Measurements from ENCODE around the gene PCSK9. TPM values are rescaled to one million over a fixed set of nuclear protein-coding genes. Genes with fewer than 3 reads are reported as not detected.

The PCSK9 gene
- polyA plus RNA-seq, 2 of the 4 experiments (the other 2 are of a cell fraction): 1.7 to 7.3 TPM

DNA sequence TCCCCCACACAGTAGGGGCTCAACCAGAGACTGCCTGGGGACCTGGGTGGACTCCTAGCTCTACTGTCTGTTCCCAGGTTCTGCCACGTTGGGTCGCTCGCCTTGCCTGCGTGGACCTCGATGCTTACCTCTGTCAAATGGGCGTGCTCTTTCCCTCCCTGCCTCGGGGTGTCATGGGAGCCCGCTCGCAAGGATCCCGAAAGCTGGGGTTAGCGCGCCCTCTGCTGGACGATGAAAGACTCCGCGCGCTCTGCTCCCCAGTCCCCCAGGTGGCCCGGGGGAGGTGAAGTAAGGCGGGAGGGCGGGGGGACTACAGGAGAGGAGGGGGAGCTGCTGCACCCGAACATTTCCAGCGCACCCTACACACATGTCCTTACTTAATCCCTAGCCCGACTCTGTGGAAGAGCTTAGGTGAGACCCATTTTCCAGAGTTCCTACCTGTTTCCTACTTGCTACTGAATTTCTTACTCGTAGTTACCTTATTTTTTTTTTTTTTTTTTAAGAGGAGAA lies 42.9 kb upstream of the PCSK9 start:
- TF ChIP-seq SMC3 (IDR thresholded peaks at IDR 0.05): peak; percentile 94
- TF ChIP-seq, protein P1, sequence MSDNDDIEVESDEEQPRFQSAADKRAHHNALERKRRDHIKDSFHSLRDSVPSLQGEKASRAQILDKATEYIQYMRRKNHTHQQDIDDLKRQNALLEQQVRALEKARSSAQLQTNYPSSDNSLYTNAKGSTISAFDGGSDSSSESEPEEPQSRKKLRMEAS (IDR thresholded peaks at IDR 0.05): peak; percentile 71
- TF ChIP-seq, protein P2, sequence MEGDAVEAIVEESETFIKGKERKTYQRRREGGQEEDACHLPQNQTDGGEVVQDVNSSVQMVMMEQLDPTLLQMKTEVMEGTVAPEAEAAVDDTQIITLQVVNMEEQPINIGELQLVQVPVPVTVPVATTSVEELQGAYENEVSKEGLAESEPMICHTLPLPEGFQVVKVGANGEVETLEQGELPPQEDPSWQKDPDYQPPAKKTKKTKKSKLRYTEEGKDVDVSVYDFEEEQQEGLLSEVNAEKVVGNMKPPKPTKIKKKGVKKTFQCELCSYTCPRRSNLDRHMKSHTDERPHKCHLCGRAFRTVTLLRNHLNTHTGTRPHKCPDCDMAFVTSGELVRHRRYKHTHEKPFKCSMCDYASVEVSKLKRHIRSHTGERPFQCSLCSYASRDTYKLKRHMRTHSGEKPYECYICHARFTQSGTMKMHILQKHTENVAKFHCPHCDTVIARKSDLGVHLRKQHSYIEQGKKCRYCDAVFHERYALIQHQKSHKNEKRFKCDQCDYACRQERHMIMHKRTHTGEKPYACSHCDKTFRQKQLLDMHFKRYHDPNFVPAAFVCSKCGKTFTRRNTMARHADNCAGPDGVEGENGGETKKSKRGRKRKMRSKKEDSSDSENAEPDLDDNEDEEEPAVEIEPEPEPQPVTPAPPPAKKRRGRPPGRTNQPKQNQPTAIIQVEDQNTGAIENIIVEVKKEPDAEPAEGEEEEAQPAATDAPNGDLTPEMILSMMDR (IDR thresholded peaks at IDR 0.05): peak; percentile 69
- TF ChIP-seq RAD21 (conservative IDR thresholded peaks at IDR 0.05 in 1 of 2, IDR thresholded peaks at IDR 0.05 in 1 of 2): peak; percentile 87 to 92
- no peak for TF ChIP-seq MAFK (IDR thresholded peaks at IDR 0.05; ENCODE audit: partially characterized antibody)
- TF ChIP-seq, protein P3, sequence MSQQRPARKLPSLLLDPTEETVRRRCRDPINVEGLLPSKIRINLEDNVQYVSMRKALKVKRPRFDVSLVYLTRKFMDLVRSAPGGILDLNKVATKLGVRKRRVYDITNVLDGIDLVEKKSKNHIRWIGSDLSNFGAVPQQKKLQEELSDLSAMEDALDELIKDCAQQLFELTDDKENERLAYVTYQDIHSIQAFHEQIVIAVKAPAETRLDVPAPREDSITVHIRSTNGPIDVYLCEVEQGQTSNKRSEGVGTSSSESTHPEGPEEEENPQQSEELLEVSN (IDR thresholded peaks at IDR 0.05; ENCODE audit: borderline replicate concordance, low read depth): peak; percentile 79
- TF ChIP-seq MAZ (IDR thresholded peaks at IDR 0.05; ENCODE audit: borderline replicate concordance, low read depth, low read length): 0 out of 2 replicates have a peak, but pooled peaks have one; percentile 48
- no peak for TF ChIP-seq FOSB (CRISPR knock-in tag; IDR thresholded peaks at IDR 0.05)
- TF ChIP-seq KDM1A (IDR thresholded peaks at IDR 0.05; ENCODE audit: low read depth): 0 out of 2 replicates have a peak, but pooled peaks have one; percentile 48
- TF ChIP-seq RCOR1 (IDR thresholded peaks at IDR 0.05; ENCODE audit: low read depth, low read length): no peak
- 2% methylated on average over 8 of the region's 23 CpGs for whole genome bisulfite sequencing (ENCODE audit: missing lambda C conversion rate)
- Histone ChIP-seq H3K4me3 (no peak overlapping the region), H3K4me1 (0 out of 3 replicates have a peak, but pooled peaks cover 4% of the 10 kb centered on the region), H3K9me3 (no peaks in the 10 kb centered on the region), H3K27ac (0 out of 6 replicates have a peak overlapping the region, but pooled peaks of 1 of the 2 experiments have one; percentile 50), H3K4me2 (peak overlapping the region; percentile 57)
- peak; percentile 80 to 95; a peak in 5 of 6 replicates for ATAC-seq
- CTCF ChIA-PET: interaction anchor here (0.6 to 20.8 kb wide), 28 partner anchors 9 to 1825 kb away, joined by 3 to 451 read pairs (median 5); no protein-coding TSS in a partner anchor
- POLR2A ChIA-PET: interaction anchor here (1.0 to 1.4 kb wide), 2 partner anchors 46 to 52 kb away, joined by 3 to 7 read pairs; no protein-coding TSS in a partner anchor
- FAIRE-seq: no peak
- peak; percentile 67 to 87 for DNase-seq (ENCODE audit: low read depth in 1 of 2, low spot score in 1 of 2)

DNA sequence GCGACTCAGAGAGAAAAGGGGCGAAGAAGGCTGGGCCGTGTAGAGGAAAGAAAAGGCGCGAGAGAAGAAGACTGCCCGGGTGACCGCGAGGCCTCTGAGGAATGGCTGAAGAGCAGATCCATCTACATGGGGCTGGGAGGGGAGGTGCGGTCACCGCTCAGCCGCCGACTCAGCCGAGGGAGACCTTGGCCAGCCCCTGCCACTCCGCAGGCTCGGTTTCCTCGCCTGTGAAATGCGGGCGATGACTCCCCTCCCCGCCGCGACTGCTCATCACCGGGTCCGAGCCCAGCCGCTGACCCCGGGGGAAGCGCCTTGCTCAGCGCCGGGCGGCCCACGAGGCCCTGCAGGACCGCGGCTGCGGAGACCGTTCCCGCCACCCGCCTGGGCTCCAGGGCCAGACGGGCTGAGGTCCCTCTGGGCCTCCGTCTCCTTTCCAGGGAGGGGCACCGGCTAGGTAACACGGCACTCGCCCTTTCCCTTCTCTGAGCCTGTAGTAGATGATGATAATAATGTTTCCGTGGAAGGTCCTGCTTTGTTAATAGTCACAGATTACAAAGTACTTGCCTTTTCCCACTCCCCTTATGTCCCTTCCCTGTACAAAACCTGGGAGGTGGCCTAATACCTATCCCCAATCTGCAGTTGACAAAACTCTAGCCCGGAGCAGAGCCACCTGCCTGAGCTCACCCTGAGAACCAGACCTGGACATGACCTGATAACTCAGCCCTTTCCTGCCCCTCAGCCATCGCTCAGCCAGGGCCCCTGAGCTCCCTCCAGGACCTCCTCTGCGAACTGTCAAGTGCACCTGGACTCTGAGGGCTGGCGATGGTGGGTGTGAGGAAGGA lies 42.3 kb upstream of the PCSK9 start:
- no peak for DNase-seq (ENCODE audit: low read depth in 1 of 2, low spot score in 1 of 2)
- POLR2A ChIA-PET: interaction anchor here (1.0 to 1.4 kb wide), 2 partner anchors 46 to 52 kb away, joined by 3 to 7 read pairs; no protein-coding TSS in a partner anchor
- H3K4me3 ChIP-seq: no peak overlapping the region

More for the DNA sequence above, 42.3 kb upstream of the PCSK9 start:
- ATAC-seq: peak in 1 of 2 experiments; percentile 30; a peak in 1 of 6 replicates
- TF ChIP-seq ZFP36 (IDR thresholded peaks at IDR 0.05; ENCODE audit: borderline replicate concordance, partially characterized antibody) (no peak), POLR2A (IDR thresholded peaks at IDR 0.05; ENCODE audit: low read length) (no peak), GATA3 (IDR thresholded peaks at IDR 0.05; ENCODE audit: borderline replicate concordance) (no peak), RARB (CRISPR knock-in tag; IDR thresholded peaks at IDR 0.05) (no peak), FOSL2 (IDR thresholded peaks at IDR 0.05) (no peak), FOSL2 (CRISPR knock-in tag; IDR thresholded peaks at IDR 0.05) (no peak), MAFK (IDR thresholded peaks at IDR 0.05; ENCODE audit: partially characterized antibody) (no peak), CBX8 (IDR thresholded peaks at IDR 0.05) (no peak), CHD4 (IDR thresholded peaks at IDR 0.05; ENCODE audit: borderline replicate concordance) (no peak), FOXS1 (CRISPR knock-in tag; IDR thresholded peaks at IDR 0.05) (no peak)
- TF ChIP-seq, protein P2 (IDR thresholded peaks at IDR 0.05): no peak
- TF ChIP-seq, protein P4, sequence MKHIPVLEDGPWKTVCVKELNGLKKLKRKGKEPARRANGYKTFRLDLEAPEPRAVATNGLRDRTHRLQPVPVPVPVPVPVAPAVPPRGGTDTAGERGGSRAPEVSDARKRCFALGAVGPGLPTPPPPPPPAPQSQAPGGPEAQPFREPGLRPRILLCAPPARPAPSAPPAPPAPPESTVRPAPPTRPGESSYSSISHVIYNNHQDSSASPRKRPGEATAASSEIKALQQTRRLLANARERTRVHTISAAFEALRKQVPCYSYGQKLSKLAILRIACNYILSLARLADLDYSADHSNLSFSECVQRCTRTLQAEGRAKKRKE (CRISPR knock-in tag; IDR thresholded peaks at IDR 0.05; ENCODE audit: low read depth): no peak
- TF ChIP-seq, protein P3 (IDR thresholded peaks at IDR 0.05; ENCODE audit: borderline replicate concordance, low read depth): no peak
- TF ChIP-seq, protein P5, sequence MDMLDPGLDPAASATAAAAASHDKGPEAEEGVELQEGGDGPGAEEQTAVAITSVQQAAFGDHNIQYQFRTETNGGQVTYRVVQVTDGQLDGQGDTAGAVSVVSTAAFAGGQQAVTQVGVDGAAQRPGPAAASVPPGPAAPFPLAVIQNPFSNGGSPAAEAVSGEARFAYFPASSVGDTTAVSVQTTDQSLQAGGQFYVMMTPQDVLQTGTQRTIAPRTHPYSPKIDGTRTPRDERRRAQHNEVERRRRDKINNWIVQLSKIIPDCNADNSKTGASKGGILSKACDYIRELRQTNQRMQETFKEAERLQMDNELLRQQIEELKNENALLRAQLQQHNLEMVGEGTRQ (IDR thresholded peaks at IDR 0.05): no peak
- TF ChIP-seq, protein P6, sequence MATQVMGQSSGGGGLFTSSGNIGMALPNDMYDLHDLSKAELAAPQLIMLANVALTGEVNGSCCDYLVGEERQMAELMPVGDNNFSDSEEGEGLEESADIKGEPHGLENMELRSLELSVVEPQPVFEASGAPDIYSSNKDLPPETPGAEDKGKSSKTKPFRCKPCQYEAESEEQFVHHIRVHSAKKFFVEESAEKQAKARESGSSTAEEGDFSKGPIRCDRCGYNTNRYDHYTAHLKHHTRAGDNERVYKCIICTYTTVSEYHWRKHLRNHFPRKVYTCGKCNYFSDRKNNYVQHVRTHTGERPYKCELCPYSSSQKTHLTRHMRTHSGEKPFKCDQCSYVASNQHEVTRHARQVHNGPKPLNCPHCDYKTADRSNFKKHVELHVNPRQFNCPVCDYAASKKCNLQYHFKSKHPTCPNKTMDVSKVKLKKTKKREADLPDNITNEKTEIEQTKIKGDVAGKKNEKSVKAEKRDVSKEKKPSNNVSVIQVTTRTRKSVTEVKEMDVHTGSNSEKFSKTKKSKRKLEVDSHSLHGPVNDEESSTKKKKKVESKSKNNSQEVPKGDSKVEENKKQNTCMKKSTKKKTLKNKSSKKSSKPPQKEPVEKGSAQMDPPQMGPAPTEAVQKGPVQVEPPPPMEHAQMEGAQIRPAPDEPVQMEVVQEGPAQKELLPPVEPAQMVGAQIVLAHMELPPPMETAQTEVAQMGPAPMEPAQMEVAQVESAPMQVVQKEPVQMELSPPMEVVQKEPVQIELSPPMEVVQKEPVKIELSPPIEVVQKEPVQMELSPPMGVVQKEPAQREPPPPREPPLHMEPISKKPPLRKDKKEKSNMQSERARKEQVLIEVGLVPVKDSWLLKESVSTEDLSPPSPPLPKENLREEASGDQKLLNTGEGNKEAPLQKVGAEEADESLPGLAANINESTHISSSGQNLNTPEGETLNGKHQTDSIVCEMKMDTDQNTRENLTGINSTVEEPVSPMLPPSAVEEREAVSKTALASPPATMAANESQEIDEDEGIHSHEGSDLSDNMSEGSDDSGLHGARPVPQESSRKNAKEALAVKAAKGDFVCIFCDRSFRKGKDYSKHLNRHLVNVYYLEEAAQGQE (IDR thresholded peaks at IDR 0.05): no peak
- no peaks in the 10 kb centered on the region for H3K9me3 ChIP-seq
- H3K4me2 ChIP-seq: peak overlapping the region; percentile 57
- no peak for FAIRE-seq
- 0 out of 3 replicates have a peak, but pooled peaks cover 4% of the 10 kb centered on the region for H3K4me1 ChIP-seq
- CTCF ChIA-PET: interaction anchor here (0.6 to 20.8 kb wide), 23 partner anchors 9 to 323 kb away, joined by 3 to 451 read pairs (median 7); no protein-coding TSS in a partner anchor
- no peak overlapping the region for H3K27ac ChIP-seq
- 43% methylated on average over 22 of the region's 46 CpGs for WGBS (ENCODE audit: missing lambda C conversion rate)

Data from A549 (cell line).